ENCODE data around the gene UBTD1.

DNA sequence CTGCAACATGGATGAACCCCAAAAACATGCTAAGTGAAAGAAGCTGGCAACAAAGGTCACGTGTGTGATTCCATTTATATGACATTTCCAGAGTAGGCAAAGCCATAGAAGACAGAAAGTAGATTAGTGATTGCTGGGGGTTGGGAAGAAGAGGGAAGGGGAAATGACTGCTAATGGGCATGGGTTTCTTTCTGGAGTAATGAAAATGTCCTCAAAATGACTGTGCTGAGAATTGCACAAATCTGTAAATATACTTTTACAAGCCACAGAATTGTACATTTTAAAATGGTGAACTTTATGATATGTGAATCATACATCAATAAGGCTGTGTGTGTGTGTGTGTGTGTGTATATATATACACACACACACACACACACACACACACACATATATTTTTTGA lies 16.3 kb upstream of the UBTD1 start:
- TF ChIP-seq, protein P1, sequence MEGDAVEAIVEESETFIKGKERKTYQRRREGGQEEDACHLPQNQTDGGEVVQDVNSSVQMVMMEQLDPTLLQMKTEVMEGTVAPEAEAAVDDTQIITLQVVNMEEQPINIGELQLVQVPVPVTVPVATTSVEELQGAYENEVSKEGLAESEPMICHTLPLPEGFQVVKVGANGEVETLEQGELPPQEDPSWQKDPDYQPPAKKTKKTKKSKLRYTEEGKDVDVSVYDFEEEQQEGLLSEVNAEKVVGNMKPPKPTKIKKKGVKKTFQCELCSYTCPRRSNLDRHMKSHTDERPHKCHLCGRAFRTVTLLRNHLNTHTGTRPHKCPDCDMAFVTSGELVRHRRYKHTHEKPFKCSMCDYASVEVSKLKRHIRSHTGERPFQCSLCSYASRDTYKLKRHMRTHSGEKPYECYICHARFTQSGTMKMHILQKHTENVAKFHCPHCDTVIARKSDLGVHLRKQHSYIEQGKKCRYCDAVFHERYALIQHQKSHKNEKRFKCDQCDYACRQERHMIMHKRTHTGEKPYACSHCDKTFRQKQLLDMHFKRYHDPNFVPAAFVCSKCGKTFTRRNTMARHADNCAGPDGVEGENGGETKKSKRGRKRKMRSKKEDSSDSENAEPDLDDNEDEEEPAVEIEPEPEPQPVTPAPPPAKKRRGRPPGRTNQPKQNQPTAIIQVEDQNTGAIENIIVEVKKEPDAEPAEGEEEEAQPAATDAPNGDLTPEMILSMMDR (IDR thresholded peaks at IDR 0.05; ENCODE audit: insufficient read depth, low read length, poor library complexity, severe bottlenecking): no peak
- no peak for TF ChIP-seq EZH2phosphoT487 (conservative IDR thresholded peaks at IDR 0.05; ENCODE audit: low read length)

Data from SU-DHL-6 (cell line).